Ureter (tissue), 1 donor: ENCODE results near the gene HELZ2. TPM values are rescaled to one million over a fixed set of nuclear protein-coding genes. Genes with fewer than 3 reads are reported as not detected.

Experiments
- total RNA-seq: library from RNA; stranded (reverse); gene quantifications from one replicate; pipeline ENCODE4 v1.2.4, GENCODE V29; 2023
- donor health status: DM: yes; HTN: yes; CAD: no.

HELZ2 gene
- total RNA-seq, 1 donor from 2014 or later = 35.6 TPM

Other genes starting within 250 kb of the HELZ2 start
- gene CHRNA4, start 212.9 kb downstream of the HELZ2 start, total RNA-seq = not detected
- gene KCNQ2, start 101.6 kb downstream of the HELZ2 start, total RNA-seq = not detected
- 20.2 TPM for gene EEF1A2, start 75.2 kb downstream of the HELZ2 start, total RNA-seq
- gene PPDPF, start 53.5 kb downstream of the HELZ2 start, total RNA-seq = 507 TPM
- gene PTK6, start 36.9 kb downstream of the HELZ2 start, total RNA-seq = 55.1 TPM
- gene SRMS, start 26.5 kb downstream of the HELZ2 start, total RNA-seq = 0.26 TPM
- gene FNDC11, start 20.1 kb downstream of the HELZ2 start, total RNA-seq = 1.6 TPM
- gene GMEB2, start 52.9 kb upstream of the HELZ2 start, total RNA-seq = 13.3 TPM
- gene STMN3, start 79.2 kb upstream of the HELZ2 start, total RNA-seq = 16.5 TPM
- 45.9 TPM for gene RTEL1, start 84.1 kb upstream of the HELZ2 start, total RNA-seq
- 19.8 TPM for gene TNFRSF6B, start 122.4 kb upstream of the HELZ2 start, total RNA-seq
- 69.8 TPM for gene ARFRP1, start 133.7 kb upstream of the HELZ2 start, total RNA-seq
- gene ZGPAT, start 133.8 kb upstream of the HELZ2 start, total RNA-seq = 29.4 TPM
- 7.3 TPM for gene LIME1, start 162.4 kb upstream of the HELZ2 start, total RNA-seq
- gene SLC2A4RG, start 165.5 kb upstream of the HELZ2 start, total RNA-seq = 93.6 TPM